HEK293 (cell line): Measurements from ENCODE around the gene AFG3L2.

Experiments used
- BCL11A ChIP-seq: fragments of 450-650 bp; formaldehyde crosslinking; IDR thresholded peaks from 2 replicates; pipeline ENCODE4 v1.5.1; 2016; ENCODE audit warnings: low read depth, missing biosample characterization, missing genetic modification characterization
- KLF1 ChIP-seq: fragments of 450-650 bp; formaldehyde crosslinking; IDR thresholded peaks from 2 replicates; pipeline ENCODE4 v1.5.1; 2016; ENCODE audit warnings: missing biosample characterization, missing genetic modification characterization
- SALL2 ChIP-seq: fragments of 450-650 bp; formaldehyde crosslinking; IDR thresholded peaks from 2 replicates; pipeline ENCODE4 v1.5.0; 2017; ENCODE audit warnings: missing biosample characterization, mild to moderate bottlenecking, missing genetic modification characterization, borderline replicate concordance
- SETDB1 ChIP-seq: IDR thresholded peaks from one replicate; pipeline ENCODE4 v1.6.1; 2017; ENCODE audit warnings: mild to moderate bottlenecking, low read length, moderate library complexity, mixed read lengths; ENCODE audit not compliant: insufficient read length
- TCF7L2 ChIP-seq: IDR thresholded peaks from 2 replicates; pipeline ENCODE4 v1.6.1; 2011; ENCODE audit warnings: low read depth, mild to moderate bottlenecking, inconsistent platforms, low read length, moderate library complexity, borderline replicate concordance
- TRIM28 ChIP-seq: IDR thresholded peaks from 2 replicates; pipeline ENCODE4 v1.6.1; 2011; ENCODE audit warnings: low read length, control low read depth, borderline replicate concordance
- ZBTB20 ChIP-seq: fragments of 450-650 bp; formaldehyde crosslinking; IDR thresholded peaks from 2 replicates; pipeline ENCODE4 v1.5.1; 2016; ENCODE audit warnings: missing biosample characterization, missing genetic modification characterization
- ZBTB21 ChIP-seq: fragments of 450-650 bp; formaldehyde crosslinking; IDR thresholded peaks from 2 replicates; pipeline ENCODE4 v1.5.1; 2017; ENCODE audit warnings: missing biosample characterization, missing genetic modification characterization
- ZIC2 ChIP-seq: fragments of 450-650 bp; formaldehyde crosslinking; IDR thresholded peaks from 2 replicates; pipeline ENCODE4 v1.5.1; 2016; ENCODE audit warnings: missing biosample characterization, missing genetic modification characterization
- ZNF292 ChIP-seq: fragments of 450-650 bp; formaldehyde crosslinking; IDR thresholded peaks from 2 replicates; pipeline ENCODE4 v1.5.1; 2016; ENCODE audit warnings: low read depth, missing biosample characterization, missing genetic modification characterization, borderline replicate concordance
- ZNF341 ChIP-seq: fragments of 450-650 bp; formaldehyde crosslinking; IDR thresholded peaks from 2 replicates; pipeline ENCODE4; 2016; ENCODE audit warnings: low read depth, missing biosample characterization, missing genetic modification characterization
- ZNF366 ChIP-seq: fragments of 450-650 bp; formaldehyde crosslinking; conservative IDR thresholded peaks from 2 replicates; pipeline ENCODE4 v1.5.1; 2016; ENCODE audit warnings: missing biosample characterization, missing genetic modification characterization
- ZNF423 ChIP-seq: fragments of 450-650 bp; formaldehyde crosslinking; IDR thresholded peaks from 2 replicates; pipeline ENCODE4 v1.5.1; 2016; ENCODE audit warnings: missing biosample characterization, missing genetic modification characterization
- ZNF544 ChIP-seq: fragments of 450-650 bp; formaldehyde crosslinking; IDR thresholded peaks from 2 replicates; pipeline ENCODE4 v1.5.0; 2017; ENCODE audit warnings: missing biosample characterization, missing genetic modification characterization
- ZNF571 ChIP-seq: fragments of 450-650 bp; formaldehyde crosslinking; IDR thresholded peaks from 2 replicates; pipeline ENCODE4 v1.5.0; 2017; ENCODE audit warnings: missing biosample characterization, missing genetic modification characterization
- ZNF596 ChIP-seq: fragments of 450-650 bp; IDR thresholded peaks from 2 replicates; pipeline ENCODE4 v1.5.0; 2018; ENCODE audit warnings: missing biosample characterization, mild to moderate bottlenecking, missing genetic modification characterization, moderate library complexity
- ZNF624 ChIP-seq: fragments of 450-650 bp; formaldehyde crosslinking; IDR thresholded peaks from 2 replicates; pipeline ENCODE4 v1.5.1; 2017; ENCODE audit warnings: missing biosample characterization, missing genetic modification characterization
- ZNF626 ChIP-seq: fragments of 450-650 bp; sonication (Bioruptor Pico); formaldehyde crosslinking; IDR thresholded peaks from 2 replicates; pipeline ENCODE4 v1.5.1; 2018; ENCODE audit warnings: missing biosample characterization, missing genetic modification characterization, inconsistent platforms
- ZNF670 ChIP-seq: fragments of 450-650 bp; formaldehyde crosslinking; IDR thresholded peaks from 2 replicates; pipeline ENCODE4 v1.5.1; 2016; ENCODE audit warnings: missing biosample characterization, missing genetic modification characterization, low read depth
- ZNF677 ChIP-seq: fragments of 450-650 bp; IDR thresholded peaks from 2 replicates; pipeline ENCODE4 v1.5.0; 2018; ENCODE audit warnings: missing biosample characterization, mild to moderate bottlenecking, missing genetic modification characterization, moderate library complexity
- ZNF76 ChIP-seq: fragments of 450-650 bp; formaldehyde crosslinking; IDR thresholded peaks from 2 replicates; pipeline ENCODE4; 2016; ENCODE audit warnings: low read depth, missing biosample characterization, missing genetic modification characterization, borderline replicate concordance
- ZNF830 ChIP-seq: fragments of 450-650 bp; IDR thresholded peaks from 2 replicates; pipeline ENCODE4 v1.5.0; 2018; ENCODE audit warnings: missing biosample characterization, missing genetic modification characterization, low read depth, mild to moderate bottlenecking, moderate library complexity
- ZSCAN30 ChIP-seq: fragments of 450-650 bp; IDR thresholded peaks from 2 replicates; pipeline ENCODE4 v1.5.1; 2018; ENCODE audit warnings: missing biosample characterization, mild to moderate bottlenecking, missing genetic modification characterization, moderate library complexity
- TF ChIP-seq, protein P1 (sequence below): fragments of 450-650 bp; formaldehyde crosslinking; IDR thresholded peaks from 2 replicates; pipeline ENCODE4 v1.5.1; 2016; ENCODE audit warnings: missing biosample characterization, missing genetic modification characterization
- TF ChIP-seq, protein P2 (sequence below): fragments of 450-650 bp; formaldehyde crosslinking; IDR thresholded peaks from 2 replicates; pipeline ENCODE4 v1.5.1; 2016; ENCODE audit warnings: missing biosample characterization, missing genetic modification characterization
- TF ChIP-seq, protein P3 (sequence below): fragments of 450-650 bp; formaldehyde crosslinking; IDR thresholded peaks from 2 replicates; pipeline ENCODE4 v1.5.1; 2016; ENCODE audit warnings: missing biosample characterization, missing genetic modification characterization, low read depth
- TF ChIP-seq, protein P4 (sequence below): fragments of 450-650 bp; formaldehyde crosslinking; IDR thresholded peaks from 2 replicates; pipeline ENCODE4 v1.5.1; 2016; ENCODE audit warnings: missing biosample characterization, missing genetic modification characterization
- TF ChIP-seq, protein P5 (sequence below): fragments of 450-650 bp; formaldehyde crosslinking; conservative IDR thresholded peaks from 2 replicates; pipeline ENCODE4 v1.5.1; 2016; ENCODE audit warnings: low read depth, missing biosample characterization, missing genetic modification characterization

AFG3L2 gene

DNA sequence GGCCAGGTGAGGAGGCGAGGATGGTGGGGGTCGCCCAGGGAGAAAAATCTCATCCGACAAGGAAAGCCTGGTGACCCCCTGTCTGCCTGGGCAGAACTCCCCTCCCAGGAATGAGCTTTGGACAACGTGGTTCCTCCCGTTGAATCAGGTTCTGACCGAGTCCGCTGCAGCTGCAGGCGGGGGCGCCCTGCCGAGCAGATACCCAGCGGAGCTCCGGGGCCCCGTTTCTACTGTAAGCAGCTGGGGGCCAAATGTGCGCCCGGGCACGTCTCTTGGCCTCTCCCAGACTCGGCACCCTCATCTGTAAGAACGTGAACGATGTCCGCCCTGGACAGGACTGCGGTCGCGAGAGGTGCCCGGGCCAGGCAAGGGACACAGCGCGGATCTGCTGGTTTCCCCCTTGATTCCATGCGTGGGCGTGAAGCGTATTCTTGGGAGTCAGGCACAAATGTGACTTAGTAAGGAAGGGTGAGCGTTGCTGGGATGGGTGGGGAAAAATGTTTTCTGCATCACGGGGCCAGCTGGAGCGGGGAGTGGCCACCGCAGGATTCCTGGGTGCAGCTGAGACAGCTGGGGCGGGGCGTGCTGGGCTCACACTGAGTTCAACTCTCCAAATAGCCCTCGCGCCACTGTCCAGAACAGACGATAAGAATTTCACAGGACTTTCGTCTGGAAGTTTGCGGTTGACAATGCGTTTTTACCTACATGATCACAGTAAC is 89.2 kb downstream of the AFG3L2 start (continued):
- TF ChIP-seq, protein P1, sequence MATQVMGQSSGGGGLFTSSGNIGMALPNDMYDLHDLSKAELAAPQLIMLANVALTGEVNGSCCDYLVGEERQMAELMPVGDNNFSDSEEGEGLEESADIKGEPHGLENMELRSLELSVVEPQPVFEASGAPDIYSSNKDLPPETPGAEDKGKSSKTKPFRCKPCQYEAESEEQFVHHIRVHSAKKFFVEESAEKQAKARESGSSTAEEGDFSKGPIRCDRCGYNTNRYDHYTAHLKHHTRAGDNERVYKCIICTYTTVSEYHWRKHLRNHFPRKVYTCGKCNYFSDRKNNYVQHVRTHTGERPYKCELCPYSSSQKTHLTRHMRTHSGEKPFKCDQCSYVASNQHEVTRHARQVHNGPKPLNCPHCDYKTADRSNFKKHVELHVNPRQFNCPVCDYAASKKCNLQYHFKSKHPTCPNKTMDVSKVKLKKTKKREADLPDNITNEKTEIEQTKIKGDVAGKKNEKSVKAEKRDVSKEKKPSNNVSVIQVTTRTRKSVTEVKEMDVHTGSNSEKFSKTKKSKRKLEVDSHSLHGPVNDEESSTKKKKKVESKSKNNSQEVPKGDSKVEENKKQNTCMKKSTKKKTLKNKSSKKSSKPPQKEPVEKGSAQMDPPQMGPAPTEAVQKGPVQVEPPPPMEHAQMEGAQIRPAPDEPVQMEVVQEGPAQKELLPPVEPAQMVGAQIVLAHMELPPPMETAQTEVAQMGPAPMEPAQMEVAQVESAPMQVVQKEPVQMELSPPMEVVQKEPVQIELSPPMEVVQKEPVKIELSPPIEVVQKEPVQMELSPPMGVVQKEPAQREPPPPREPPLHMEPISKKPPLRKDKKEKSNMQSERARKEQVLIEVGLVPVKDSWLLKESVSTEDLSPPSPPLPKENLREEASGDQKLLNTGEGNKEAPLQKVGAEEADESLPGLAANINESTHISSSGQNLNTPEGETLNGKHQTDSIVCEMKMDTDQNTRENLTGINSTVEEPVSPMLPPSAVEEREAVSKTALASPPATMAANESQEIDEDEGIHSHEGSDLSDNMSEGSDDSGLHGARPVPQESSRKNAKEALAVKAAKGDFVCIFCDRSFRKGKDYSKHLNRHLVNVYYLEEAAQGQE (tag by site-specific recombination) = no peak
- no peak for TF ChIP-seq ZNF626 (tag by site-specific recombination)
- TF ChIP-seq ZNF670 = no peak
- TF ChIP-seq ZNF341 (tag by site-specific recombination) = peak; percentile 70; the same call in 1 of the 2 replicates
- no peak for TF ChIP-seq ZNF571 (tag by site-specific recombination)
- no peak for TF ChIP-seq ZNF624 (tag by site-specific recombination)
- no peak for TF ChIP-seq ZNF544
- no peak for TF ChIP-seq ZNF423 (tag by site-specific recombination)
- TF ChIP-seq SETDB1 = no peak
- TF ChIP-seq ZNF596 (tag by site-specific recombination) = no peak
- TF ChIP-seq, protein P2, sequence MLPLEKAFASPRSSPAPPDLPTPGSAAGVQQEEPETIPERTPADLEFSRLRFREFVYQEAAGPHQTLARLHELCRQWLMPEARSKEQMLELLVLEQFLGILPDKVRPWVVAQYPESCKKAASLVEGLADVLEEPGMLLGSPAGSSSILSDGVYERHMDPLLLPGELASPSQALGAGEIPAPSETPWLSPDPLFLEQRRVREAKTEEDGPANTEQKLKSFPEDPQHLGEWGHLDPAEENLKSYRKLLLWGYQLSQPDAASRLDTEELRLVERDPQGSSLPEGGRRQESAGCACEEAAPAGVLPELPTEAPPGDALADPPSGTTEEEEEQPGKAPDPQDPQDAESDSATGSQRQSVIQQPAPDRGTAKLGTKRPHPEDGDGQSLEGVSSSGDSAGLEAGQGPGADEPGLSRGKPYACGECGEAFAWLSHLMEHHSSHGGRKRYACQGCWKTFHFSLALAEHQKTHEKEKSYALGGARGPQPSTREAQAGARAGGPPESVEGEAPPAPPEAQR (tag by site-specific recombination) = no peak
- TF ChIP-seq KLF1 (tag by site-specific recombination) = peak; percentile 95
- peak; percentile 82 for TF ChIP-seq ZIC2 (tag by site-specific recombination)
- TF ChIP-seq ZSCAN30 (tag by site-specific recombination) = no peak
- TF ChIP-seq, protein P3, sequence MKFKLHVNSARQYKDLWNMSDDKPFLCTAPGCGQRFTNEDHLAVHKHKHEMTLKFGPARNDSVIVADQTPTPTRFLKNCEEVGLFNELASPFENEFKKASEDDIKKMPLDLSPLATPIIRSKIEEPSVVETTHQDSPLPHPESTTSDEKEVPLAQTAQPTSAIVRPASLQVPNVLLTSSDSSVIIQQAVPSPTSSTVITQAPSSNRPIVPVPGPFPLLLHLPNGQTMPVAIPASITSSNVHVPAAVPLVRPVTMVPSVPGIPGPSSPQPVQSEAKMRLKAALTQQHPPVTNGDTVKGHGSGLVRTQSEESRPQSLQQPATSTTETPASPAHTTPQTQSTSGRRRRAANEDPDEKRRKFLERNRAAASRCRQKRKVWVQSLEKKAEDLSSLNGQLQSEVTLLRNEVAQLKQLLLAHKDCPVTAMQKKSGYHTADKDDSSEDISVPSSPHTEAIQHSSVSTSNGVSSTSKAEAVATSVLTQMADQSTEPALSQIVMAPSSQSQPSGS = no peak
- no peak for TF ChIP-seq SALL2
- no peak; the same call in 1 of the 2 replicates for TF ChIP-seq ZNF366
- TF ChIP-seq ZNF677 (tag by site-specific recombination) = no peak
- TF ChIP-seq, protein P4, sequence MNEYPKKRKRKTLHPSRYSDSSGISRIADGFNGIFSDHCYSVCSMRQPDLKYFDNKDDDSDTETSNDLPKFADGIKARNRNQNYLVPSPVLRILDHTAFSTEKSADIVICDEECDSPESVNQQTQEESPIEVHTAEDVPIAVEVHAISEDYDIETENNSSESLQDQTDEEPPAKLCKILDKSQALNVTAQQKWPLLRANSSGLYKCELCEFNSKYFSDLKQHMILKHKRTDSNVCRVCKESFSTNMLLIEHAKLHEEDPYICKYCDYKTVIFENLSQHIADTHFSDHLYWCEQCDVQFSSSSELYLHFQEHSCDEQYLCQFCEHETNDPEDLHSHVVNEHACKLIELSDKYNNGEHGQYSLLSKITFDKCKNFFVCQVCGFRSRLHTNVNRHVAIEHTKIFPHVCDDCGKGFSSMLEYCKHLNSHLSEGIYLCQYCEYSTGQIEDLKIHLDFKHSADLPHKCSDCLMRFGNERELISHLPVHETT (tag by site-specific recombination) = no peak
- TF ChIP-seq ZNF76 = peak; percentile 53; the same call in 1 of the 2 replicates
- TF ChIP-seq TCF7L2 = no peak
- peak; percentile 93 for TF ChIP-seq ZBTB20
- TF ChIP-seq ZNF292 (tag by site-specific recombination) = no peak
- no peak for TF ChIP-seq ZNF830 (tag by site-specific recombination)
- TF ChIP-seq, protein P5, sequence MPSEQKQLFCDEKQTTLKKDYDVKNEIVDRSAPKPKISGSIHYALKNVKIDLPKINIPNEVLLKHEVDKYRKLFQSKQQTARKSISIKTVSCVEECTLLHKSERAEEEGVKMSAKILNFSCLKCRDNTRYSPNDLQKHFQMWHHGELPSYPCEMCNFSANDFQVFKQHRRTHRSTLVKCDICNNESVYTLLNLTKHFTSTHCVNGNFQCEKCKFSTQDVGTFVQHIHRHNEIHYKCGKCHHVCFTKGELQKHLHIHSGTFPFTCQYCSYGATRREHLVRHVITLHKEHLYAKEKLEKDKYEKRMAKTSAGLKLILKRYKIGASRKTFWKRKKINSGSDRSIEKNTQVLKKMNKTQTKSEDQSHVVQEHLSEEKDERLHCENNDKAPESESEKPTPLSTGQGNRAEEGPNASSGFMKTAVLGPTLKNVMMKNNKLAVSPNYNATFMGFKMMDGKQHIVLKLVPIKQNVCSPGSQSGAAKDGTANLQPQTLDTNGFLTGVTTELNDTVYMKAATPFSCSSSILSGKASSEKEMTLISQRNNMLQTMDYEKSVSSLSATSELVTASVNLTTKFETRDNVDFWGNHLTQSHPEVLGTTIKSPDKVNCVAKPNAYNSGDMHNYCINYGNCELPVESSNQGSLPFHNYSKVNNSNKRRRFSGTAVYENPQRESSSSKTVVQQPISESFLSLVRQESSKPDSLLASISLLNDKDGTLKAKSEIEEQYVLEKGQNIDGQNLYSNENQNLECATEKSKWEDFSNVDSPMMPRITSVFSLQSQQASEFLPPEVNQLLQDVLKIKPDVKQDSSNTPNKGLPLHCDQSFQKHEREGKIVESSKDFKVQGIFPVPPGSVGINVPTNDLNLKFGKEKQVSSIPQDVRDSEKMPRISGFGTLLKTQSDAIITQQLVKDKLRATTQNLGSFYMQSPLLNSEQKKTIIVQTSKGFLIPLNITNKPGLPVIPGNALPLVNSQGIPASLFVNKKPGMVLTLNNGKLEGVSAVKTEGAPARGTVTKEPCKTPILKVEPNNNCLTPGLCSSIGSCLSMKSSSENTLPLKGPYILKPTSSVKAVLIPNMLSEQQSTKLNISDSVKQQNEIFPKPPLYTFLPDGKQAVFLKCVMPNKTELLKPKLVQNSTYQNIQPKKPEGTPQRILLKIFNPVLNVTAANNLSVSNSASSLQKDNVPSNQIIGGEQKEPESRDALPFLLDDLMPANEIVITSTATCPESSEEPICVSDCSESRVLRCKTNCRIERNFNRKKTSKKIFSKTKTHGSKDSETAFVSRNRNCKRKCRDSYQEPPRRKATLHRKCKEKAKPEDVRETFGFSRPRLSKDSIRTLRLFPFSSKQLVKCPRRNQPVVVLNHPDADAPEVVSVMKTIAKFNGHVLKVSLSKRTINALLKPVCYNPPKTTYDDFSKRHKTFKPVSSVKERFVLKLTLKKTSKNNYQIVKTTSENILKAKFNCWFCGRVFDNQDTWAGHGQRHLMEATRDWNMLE (tag by site-specific recombination) = no peak
- no peak for TF ChIP-seq BCL11A (tag by site-specific recombination)
- TF ChIP-seq ZBTB21 = no peak
- no peak for TF ChIP-seq TRIM28
